Fibroblast of villous mesenchyme (primary cell): ENCODE measurements around the gene BASP1. TPM values are rescaled to one million over a fixed set of nuclear protein-coding genes. Genes with fewer than 3 reads are reported as not detected.

Experiments used
- DNase-seq: peaks from one replicate; pipeline ENCODE4 v3.0.0-alpha.2; 2010; ENCODE audit warnings: low read depth
- H3K4me3 ChIP-seq: 2 replicates; pipeline ENCODE4 v1.5.1; 2011; ENCODE audit warnings: low read depth, mild to moderate bottlenecking, low read length
- CTCF ChIP-seq: IDR thresholded peaks from 2 replicates; pipeline ENCODE4 v1.5.1; 2012; ENCODE audit warnings: low read depth, mild to moderate bottlenecking, low read length; ENCODE audit not compliant: insufficient read depth
- total RNA-seq: library from RNA; depleted of rRNA; stranded (reverse); fragments of >200 nt; gene quantifications from 2 replicates; pipeline ENCODE4 v1.2.3, GENCODE V29; 2012

BASP1 gene
- total RNA-seq, 1 donor = 126 TPM

- TF ChIP-seq CTCF = no peak
- H3K4me3 ChIP-seq = no peak overlapping the region
- no peak for DNase-seq
Measured at GRCh38 chr5:17185349-17185748, 32.1 kb upstream of the BASP1 start.

DNA sequence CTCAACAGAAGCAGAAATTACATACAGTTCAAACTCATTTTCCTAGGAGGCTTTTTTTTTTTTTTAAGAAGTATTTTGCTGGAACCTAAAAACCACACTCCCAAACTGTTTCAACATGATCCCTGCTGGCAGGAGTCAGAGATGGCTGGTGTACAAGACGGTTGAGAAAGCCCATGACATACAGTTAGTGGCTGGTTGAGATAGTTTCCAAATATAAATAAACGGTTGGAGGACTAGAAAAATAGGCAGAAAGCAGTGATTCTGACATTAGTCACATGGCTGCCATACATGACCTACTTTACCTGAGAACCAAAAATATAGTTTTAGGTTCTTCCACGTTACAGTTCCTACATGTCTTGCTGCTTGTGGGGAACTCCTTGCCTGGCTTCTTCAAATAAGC lies 31.7 kb upstream of the BASP1 start:
- no peak overlapping the region for H3K4me3 ChIP-seq
- DNase-seq = peak; percentile 97
- TF ChIP-seq CTCF = peak; percentile 18

DNA sequence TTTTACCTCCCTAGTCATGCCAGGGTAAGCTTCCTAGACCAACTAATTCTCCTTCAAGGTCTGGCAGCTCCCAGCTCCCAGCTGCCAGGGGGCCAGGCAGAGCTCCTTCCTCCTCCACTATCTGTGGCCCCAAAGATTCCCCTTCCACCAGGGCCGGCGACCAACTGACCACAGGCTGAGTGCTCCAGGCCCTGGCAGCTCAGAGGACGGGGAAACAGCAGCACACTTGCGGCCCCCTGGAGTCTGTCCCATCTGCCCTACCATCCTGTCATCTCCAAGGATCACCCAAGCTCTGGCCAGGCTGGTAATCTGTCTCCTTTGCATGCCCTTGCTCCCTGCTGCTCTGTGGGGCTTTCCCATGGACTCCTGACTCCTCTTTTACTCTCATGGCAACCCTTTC lies 31.2 kb upstream of the BASP1 start:
- no peak for DNase-seq

DNA sequence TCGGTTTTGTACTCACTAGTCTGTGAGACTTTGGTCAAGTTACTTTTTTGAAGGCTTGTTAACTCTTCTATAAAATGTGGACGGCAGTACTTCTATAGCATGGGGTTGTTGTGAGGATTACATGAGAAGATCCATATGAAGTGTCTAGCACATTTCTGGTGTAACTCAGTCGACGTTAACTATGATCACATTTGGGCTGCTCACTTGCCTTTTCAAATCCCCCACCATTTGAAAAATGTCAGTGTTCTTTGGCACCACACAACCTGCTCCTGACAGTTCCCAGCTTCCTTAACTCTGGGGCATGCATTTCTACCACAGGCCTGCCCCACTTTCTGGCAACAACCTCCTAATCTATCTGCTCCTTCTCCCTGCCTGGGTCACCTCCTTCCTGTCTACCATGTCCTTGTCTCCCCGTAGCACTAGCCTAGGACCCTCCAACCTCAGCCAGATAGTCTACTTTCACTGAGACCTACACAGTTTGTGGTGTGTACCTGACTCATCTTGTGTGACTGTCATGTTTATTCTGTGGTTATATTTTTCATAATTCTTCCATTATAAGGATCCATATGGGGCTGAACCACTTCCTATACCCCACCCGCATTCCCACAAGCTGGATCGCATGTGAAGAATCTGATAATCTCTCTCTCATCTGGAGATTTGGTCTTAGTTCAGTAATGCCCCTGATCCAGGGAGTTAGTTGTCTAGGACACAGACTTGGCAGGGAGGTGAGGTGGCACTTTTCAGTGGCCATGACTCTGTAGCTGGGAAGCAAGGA lies 30.2 kb upstream of the BASP1 start:
- peak; percentile 86 for DNase-seq
- TF ChIP-seq CTCF = no peak
- no peak overlapping the region for H3K4me3 ChIP-seq

More for the DNA sequence above, 31.2 kb upstream of the BASP1 start:
- no peak for TF ChIP-seq CTCF
- no peak overlapping the region for H3K4me3 ChIP-seq

- H3K4me3 ChIP-seq = no peak overlapping the region
- no peak for TF ChIP-seq CTCF
- DNase-seq = no peak
Measured at GRCh38 chr5:17187786-17188170, 29.7 kb upstream of the BASP1 start.

DNA sequence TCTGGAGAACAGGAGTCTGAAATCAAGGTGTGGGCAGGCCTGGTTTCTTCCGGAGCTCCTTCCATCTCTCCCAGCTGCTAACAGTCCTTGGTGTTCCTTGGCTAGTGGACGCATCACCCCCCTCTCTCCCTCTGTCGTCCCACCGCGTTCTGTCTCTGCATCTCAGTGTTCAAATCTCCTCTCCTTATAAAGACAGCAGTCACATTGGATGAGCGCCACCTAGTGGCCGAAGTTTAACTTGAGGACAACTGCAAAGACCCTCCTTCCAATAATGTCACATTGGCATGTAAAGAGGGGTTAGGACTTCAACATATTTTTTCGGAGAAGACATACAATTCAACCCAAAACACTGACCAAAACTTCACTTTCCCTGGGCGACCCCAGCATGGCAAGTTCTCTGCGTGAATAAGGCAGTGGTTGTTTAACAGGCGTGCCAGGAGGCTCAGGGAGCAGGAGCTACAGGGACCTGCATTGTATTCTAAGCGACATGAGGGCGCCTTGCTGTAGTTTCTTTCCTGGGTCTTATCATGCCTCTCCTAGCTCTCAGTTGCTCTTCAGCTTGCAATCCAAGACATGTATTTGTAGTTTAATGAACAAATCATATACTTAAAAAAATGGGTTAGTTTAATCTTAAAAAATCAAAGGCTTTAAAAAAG lies 27.9 kb upstream of the BASP1 start:
- no peak overlapping the region for H3K4me3 ChIP-seq
- peak; percentile 83 for TF ChIP-seq CTCF
- DNase-seq = peak; percentile 92
